ENCODE results near the gene INMT.
"Not testable (repeated sequence)": the region's sequence is repeated elsewhere in the genome, so short reads cannot be mapped to it uniquely, and the experiment has no call there.

INMT gene

GRCh38 chr7:30710669-30711068, 41.3 kb upstream of the INMT start:
- TF ChIP-seq CTCF (IDR thresholded peaks at IDR 0.05): no peak
- H3K27ac ChIP-seq: no peak overlapping the region
- no peaks in the 10 kb centered on the region for H3K4me1 ChIP-seq (ENCODE audit: control insufficient read depth in 1 of 2, insufficient read depth in 1 of 2, low read depth in 1 of 2, low read length in 1 of 2)
- no peak overlapping the region for H3K4me3 ChIP-seq (ENCODE audit: low read depth in 1 of 2, low read length in 1 of 2)
- H3K9me3 ChIP-seq: no peaks in the 10 kb centered on the region
- H3K27me3 ChIP-seq: no peaks in the 10 kb centered on the region
- H3K36me3 ChIP-seq: no peaks in the 10 kb centered on the region

GRCh38 chr7:30713392-30713791, 38.5 kb upstream of the INMT start:
- Histone ChIP-seq H3K27me3 (no peaks in the 10 kb centered on the region), H3K4me3 (ENCODE audit: low read depth in 1 of 2, low read length in 1 of 2) (no peak overlapping the region), H3K4me1 (ENCODE audit: control insufficient read depth in 1 of 2, insufficient read depth in 1 of 2, low read depth in 1 of 2, low read length in 1 of 2) (no peaks in the 10 kb centered on the region), H3K9me3 (no peaks in the 10 kb centered on the region), H3K27ac (no peak overlapping the region), H3K36me3 (no peaks in the 10 kb centered on the region)
- no peak for TF ChIP-seq CTCF (IDR thresholded peaks at IDR 0.05)

DNA sequence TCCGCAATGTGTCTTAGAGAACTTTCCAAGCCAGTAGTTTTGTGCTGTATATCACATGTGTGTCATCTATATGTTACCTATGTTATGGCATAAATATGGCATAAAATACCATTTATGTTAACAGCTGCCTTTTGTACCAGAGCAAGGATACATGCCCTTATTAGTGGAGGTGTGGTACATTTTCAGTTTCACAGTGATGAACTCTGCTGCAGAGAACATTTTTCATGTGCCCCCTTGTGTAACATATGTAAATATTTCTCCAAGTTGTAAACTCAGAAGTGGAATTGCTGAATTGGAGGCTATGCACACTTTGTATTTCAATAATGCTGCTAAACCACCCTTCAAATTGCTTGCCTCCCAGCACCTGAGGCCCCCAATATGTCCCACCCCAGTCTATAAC, 37.8 kb upstream of the INMT start:
- no peak overlapping the region for H3K27ac ChIP-seq
- H3K4me1 ChIP-seq (ENCODE audit: control insufficient read depth in 1 of 2, insufficient read depth in 1 of 2, low read depth in 1 of 2, low read length in 1 of 2): no peaks in the 10 kb centered on the region
- H3K4me3 ChIP-seq (ENCODE audit: low read depth in 1 of 2, low read length in 1 of 2): no peak overlapping the region
- H3K36me3 ChIP-seq: no peaks in the 10 kb centered on the region
- no peaks in the 10 kb centered on the region for H3K9me3 ChIP-seq
- no peak for TF ChIP-seq CTCF (IDR thresholded peaks at IDR 0.05)
- H3K27me3 ChIP-seq: no peaks in the 10 kb centered on the region

DNA sequence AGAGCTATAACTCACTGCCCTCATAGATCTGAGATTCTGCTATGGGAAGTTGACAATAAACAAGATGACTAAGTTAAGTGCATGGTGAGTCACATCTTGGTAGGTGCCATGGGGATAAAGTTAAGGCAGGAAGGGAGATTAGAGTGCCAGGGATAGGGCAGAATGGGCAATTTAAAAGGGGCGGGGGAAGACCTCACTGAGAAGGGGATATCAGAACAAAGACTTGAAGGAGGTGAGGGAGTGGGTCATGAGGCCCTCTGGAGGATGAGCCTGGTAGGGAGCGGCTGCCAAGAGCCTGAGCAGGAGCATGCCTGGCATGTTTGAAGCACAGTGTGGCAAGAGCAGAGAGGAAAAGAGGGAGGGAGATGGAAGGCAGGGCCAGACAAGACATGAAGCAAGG, 34.8 kb upstream of the INMT start:
- no peak overlapping the region for H3K27ac ChIP-seq
- H3K4me1 ChIP-seq (ENCODE audit: control insufficient read depth in 1 of 2, insufficient read depth in 1 of 2, low read depth in 1 of 2, low read length in 1 of 2): no peaks in the 10 kb centered on the region
- H3K9me3 ChIP-seq: no peaks in the 10 kb centered on the region
- H3K36me3 ChIP-seq: no peaks in the 10 kb centered on the region
- no peaks in the 10 kb centered on the region for H3K27me3 ChIP-seq
- no peak for TF ChIP-seq CTCF (IDR thresholded peaks at IDR 0.05)
- H3K4me3 ChIP-seq (ENCODE audit: low read depth in 1 of 2, low read length in 1 of 2): no peak overlapping the region

GRCh38 chr7:30719434-30719833, 32.5 kb upstream of the INMT start:
- not testable (repeated sequence) for H3K36me3 ChIP-seq; H3K27ac ChIP-seq; H3K4me3 ChIP-seq (ENCODE audit: low read depth in 1 of 2, low read length in 1 of 2); H3K4me1 ChIP-seq (ENCODE audit: control insufficient read depth in 1 of 2, insufficient read depth in 1 of 2, low read depth in 1 of 2, low read length in 1 of 2); H3K9me3 ChIP-seq; H3K27me3 ChIP-seq

GRCh38 chr7:30721211-30721610, 30.7 kb upstream of the INMT start:
- Histone ChIP-seq H3K9me3 (no peaks in the 10 kb centered on the region), H3K27ac (no peak overlapping the region), H3K27me3 (no peaks in the 10 kb centered on the region), H3K4me1 (ENCODE audit: control insufficient read depth in 1 of 2, insufficient read depth in 1 of 2, low read depth in 1 of 2, low read length in 1 of 2) (no peaks in the 10 kb centered on the region), H3K36me3 (no peaks in the 10 kb centered on the region), H3K4me3 (ENCODE audit: low read depth in 1 of 2, low read length in 1 of 2) (no peak overlapping the region)
- no peak for TF ChIP-seq CTCF (IDR thresholded peaks at IDR 0.05)
